ENCODE data around the gene MLLT1. TPM values are rescaled to one million over a fixed set of nuclear protein-coding genes. Genes with fewer than 3 reads are reported as not detected.

The MLLT1 gene
- total RNA-seq, 1 experiment from 2014 or later, result 60.0 TPM

DNA sequence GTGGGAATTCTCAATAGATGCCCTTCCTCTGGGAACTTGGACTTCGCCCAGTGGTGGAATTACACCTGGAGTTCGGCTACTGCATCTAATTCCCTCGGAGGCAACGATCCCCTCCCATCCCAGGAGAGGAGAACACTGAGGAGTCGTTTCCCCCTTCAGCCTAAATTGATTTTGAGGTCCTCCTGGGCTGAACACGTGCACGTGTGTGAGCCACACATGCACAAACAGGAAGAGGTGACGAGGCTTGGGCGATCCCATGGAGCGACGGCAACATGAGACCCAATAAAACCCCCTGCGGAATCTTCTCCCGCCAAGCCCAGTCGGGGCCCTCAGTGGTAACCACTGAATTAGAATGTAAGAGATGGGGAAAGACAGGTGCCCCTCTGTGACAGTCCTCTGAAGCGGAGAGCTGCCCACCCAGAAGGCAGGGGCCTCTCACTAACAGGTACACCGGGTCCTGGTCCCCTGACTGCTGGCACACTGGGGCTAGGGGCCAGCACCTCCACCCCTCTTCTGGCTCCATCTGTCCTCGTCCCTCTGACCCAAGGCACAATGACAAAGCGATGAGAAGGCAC lies 4.5 kb downstream of the MLLT1 start:
- no peak overlapping the region for H3K27ac Mint-ChIP-seq (ENCODE audit: unreplicated experiment)
- peaks cover 1% of the 10 kb centered on the region; the same call in 1 of the 2 replicates for H3K36me3 ChIP-seq (ENCODE audit: control insufficient read depth, insufficient read depth, low read length)

DNA sequence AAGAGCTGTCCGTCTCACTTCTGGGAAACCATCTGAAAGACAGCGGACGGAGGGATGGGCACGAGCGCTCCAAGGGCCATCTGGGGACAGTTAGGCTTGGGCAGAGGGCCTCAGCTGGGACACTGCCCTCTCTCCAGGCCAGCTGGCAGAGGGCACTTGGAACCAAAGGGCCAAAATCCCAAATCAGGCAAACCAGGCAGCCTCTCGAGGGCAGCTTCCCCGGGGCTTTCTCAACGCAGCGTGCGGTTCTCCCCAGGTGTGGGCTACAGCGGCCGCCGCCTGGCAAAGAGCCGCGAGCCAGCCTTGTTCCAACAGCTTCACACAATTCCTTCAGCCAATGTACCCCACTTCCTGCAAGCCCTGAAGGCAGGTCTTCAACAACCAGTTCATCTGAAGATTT lies 5.0 kb downstream of the MLLT1 start:
- no peaks in the 10 kb centered on the region for H3K9me3 ChIP-seq
- H3K9me3 Mint-ChIP-seq (ENCODE audit: unreplicated experiment), result no peaks in the 10 kb centered on the region
- H3K4me1 ChIP-seq, result peaks cover 10% of the 10 kb centered on the region; the same call in 1 of the 2 replicates
- DNase-seq, result no peak
- intact Hi-C loops (cut with micrococcal nuclease; ENCODE audit: unreplicated experiment), result loop anchor here (10.0 kb wide), 1 partner anchor 150 kb away; the partner anchor contains the start of gene KHSRP
- no peak overlapping the region for H3K4me3 Mint-ChIP-seq (ENCODE audit: unreplicated experiment)
- ChIA-PET POLR2A (no interaction called here), CTCF (interaction anchor here (0.6 kb wide), 1 partner anchor 152 kb away, joined by 3 read pairs; no protein-coding TSS in a partner anchor)
- no peaks in the 10 kb centered on the region for H3K27me3 ChIP-seq (replicated peaks; ENCODE audit: control insufficient read depth, insufficient read depth, low read length)
- BruUV-seq (replicated peaks), result no TSS peak
- no peaks in the 10 kb centered on the region for H3K27me3 Mint-ChIP-seq (ENCODE audit: insufficient read depth, unreplicated experiment)
- peaks cover 18% of the 10 kb centered on the region for H3K36me3 Mint-ChIP-seq (ENCODE audit: insufficient read depth, unreplicated experiment)
- no peak overlapping the region for H3K27ac Mint-ChIP-seq (ENCODE audit: unreplicated experiment)
- TF ChIP-seq, protein P1, sequence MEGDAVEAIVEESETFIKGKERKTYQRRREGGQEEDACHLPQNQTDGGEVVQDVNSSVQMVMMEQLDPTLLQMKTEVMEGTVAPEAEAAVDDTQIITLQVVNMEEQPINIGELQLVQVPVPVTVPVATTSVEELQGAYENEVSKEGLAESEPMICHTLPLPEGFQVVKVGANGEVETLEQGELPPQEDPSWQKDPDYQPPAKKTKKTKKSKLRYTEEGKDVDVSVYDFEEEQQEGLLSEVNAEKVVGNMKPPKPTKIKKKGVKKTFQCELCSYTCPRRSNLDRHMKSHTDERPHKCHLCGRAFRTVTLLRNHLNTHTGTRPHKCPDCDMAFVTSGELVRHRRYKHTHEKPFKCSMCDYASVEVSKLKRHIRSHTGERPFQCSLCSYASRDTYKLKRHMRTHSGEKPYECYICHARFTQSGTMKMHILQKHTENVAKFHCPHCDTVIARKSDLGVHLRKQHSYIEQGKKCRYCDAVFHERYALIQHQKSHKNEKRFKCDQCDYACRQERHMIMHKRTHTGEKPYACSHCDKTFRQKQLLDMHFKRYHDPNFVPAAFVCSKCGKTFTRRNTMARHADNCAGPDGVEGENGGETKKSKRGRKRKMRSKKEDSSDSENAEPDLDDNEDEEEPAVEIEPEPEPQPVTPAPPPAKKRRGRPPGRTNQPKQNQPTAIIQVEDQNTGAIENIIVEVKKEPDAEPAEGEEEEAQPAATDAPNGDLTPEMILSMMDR (IDR thresholded peaks at IDR 0.05; ENCODE audit: insufficient read depth in 1 of 2, low read depth in 1 of 2, low read length in 1 of 2, severe bottlenecking in 1 of 2, unreplicated experiment in 1 of 2), result no peak
- H3K36me3 ChIP-seq (ENCODE audit: control insufficient read depth, insufficient read depth, low read length), result peaks cover 1% of the 10 kb centered on the region; the same call in 1 of the 2 replicates
- no peak overlapping the region for H3K4me3 ChIP-seq (ENCODE audit: low read depth, low read length)
- peaks cover 14% of the 10 kb centered on the region for H3K4me1 Mint-ChIP-seq (ENCODE audit: low read depth, unreplicated experiment)

More for the DNA sequence above, 4.5 kb downstream of the MLLT1 start:
- DNase-seq, result no peak
- no peak overlapping the region for H3K4me3 ChIP-seq (ENCODE audit: low read depth, low read length)
- Mint-ChIP-seq H3K4me1 (ENCODE audit: low read depth, unreplicated experiment) (peaks cover 14% of the 10 kb centered on the region), H3K27me3 (ENCODE audit: insufficient read depth, unreplicated experiment) (no peaks in the 10 kb centered on the region), H3K36me3 (ENCODE audit: insufficient read depth, unreplicated experiment) (peaks cover 18% of the 10 kb centered on the region), H3K9me3 (ENCODE audit: unreplicated experiment) (no peaks in the 10 kb centered on the region), H3K4me3 (ENCODE audit: unreplicated experiment) (no peak overlapping the region)
- peaks cover 10% of the 10 kb centered on the region; the same call in 1 of the 2 replicates for H3K4me1 ChIP-seq
- no peaks in the 10 kb centered on the region for H3K27me3 ChIP-seq (replicated peaks; ENCODE audit: control insufficient read depth, insufficient read depth, low read length)
- ChIA-PET POLR2A (no interaction called here), CTCF (no interaction called here)
- TF ChIP-seq, protein P1 (IDR thresholded peaks at IDR 0.05; ENCODE audit: insufficient read depth in 1 of 2, low read depth in 1 of 2, low read length in 1 of 2, severe bottlenecking in 1 of 2, unreplicated experiment in 1 of 2), result no peak
- H3K9me3 ChIP-seq, result no peaks in the 10 kb centered on the region
- BruUV-seq (replicated peaks), result no TSS peak
- intact Hi-C loops (cut with micrococcal nuclease; ENCODE audit: unreplicated experiment), result loop anchor here (10.0 kb wide), 1 partner anchor 150 kb away; the partner anchor contains the start of gene KHSRP

DNA sequence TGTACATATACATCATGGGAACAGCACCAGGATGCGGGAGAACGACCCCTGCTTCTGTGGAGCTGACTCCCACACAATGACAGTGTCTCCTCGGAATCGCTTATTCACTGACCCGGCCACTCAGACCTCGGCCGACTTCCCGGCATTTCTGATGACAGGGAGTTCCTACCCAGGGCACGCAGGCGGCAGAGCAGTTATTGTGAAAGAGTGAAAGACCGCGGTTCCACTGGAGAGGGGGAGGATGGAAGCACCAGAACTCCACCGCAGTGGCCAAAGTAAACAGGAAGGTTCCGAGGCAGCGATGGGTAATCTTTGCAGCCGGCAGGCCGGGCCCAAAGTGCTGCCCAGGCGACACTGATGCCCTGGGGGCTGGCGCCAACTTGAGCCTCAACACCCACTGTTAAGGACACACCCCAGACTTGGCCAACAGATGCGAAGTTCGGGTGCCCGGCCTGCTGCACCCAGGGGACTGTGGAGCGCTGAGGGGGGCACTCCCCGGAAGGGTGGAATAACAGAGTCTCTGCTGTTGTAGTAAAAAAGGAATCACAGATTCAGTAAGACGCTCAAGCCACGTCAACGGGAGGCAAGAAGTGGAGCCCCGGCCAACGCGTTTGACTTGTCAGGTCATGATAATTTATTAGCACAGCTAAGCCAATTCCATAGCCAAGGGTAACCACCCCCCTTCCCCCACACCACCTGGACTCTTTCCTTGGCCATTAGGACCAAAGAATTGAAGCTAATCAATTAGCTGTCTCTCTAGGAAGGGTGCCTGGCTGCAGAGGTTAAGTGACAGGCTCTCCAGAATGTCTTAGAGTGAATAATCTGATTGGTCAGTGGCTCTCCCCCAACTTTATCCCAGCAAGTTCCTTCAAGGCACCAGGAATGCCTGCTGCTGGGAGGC lies 5.8 kb downstream of the MLLT1 start:
- Mint-ChIP-seq H3K4me1 (ENCODE audit: low read depth, unreplicated experiment) (peaks cover 14% of the 10 kb centered on the region), H3K36me3 (ENCODE audit: insufficient read depth, unreplicated experiment) (peaks cover 18% of the 10 kb centered on the region), H3K27me3 (ENCODE audit: insufficient read depth, unreplicated experiment) (no peaks in the 10 kb centered on the region), H3K4me3 (ENCODE audit: unreplicated experiment) (no peak overlapping the region), H3K27ac (ENCODE audit: unreplicated experiment) (peak overlapping the region; percentile 28), H3K9me3 (ENCODE audit: unreplicated experiment) (no peaks in the 10 kb centered on the region)
- Histone ChIP-seq H3K4me1 (peaks cover 10% of the 10 kb centered on the region; the same call in 1 of the 2 replicates), H3K4me3 (ENCODE audit: low read depth, low read length) (no peak overlapping the region), H3K9me3 (no peaks in the 10 kb centered on the region), H3K27me3 (replicated peaks; ENCODE audit: control insufficient read depth, insufficient read depth, low read length) (no peaks in the 10 kb centered on the region), H3K36me3 (ENCODE audit: control insufficient read depth, insufficient read depth, low read length) (peaks cover 1% of the 10 kb centered on the region; the same call in 1 of the 2 replicates)
- POLR2A ChIA-PET, result no interaction called here
- DNase-seq, result no peak
- no TSS peak for BruUV-seq (replicated peaks)
- CTCF ChIA-PET, result interaction anchor here (0.6 kb wide), 1 partner anchor 153 kb away, joined by 3 read pairs; no protein-coding TSS in a partner anchor
- intact Hi-C loops (cut with micrococcal nuclease; ENCODE audit: unreplicated experiment), result loop anchor here (10.0 kb wide), 1 partner anchor 151 kb away; the partner anchor contains the start of gene KHSRP
- TF ChIP-seq, protein P1 (IDR thresholded peaks at IDR 0.05; ENCODE audit: insufficient read depth in 1 of 2, low read depth in 1 of 2, low read length in 1 of 2, severe bottlenecking in 1 of 2, unreplicated experiment in 1 of 2), result no peak

All from Caco-2 (cell line).